Naive thymus-derived CD8-positive, alpha-beta T cell (primary cell): Measurements from ENCODE around the gene FOXO6. TPM values are rescaled to one million over a fixed set of nuclear protein-coding genes. Genes with fewer than 3 reads are reported as not detected.

Experiments
- ATAC-seq, 2 donors: fragments of 150-1000 bp; cut with Tn5 transposase in 1 of 2; sonication (Bioruptor Pico), chemical (Tn5 transposase) in 1 of 2; 1 replicate in 1 of 2; 2 replicates in 1 of 2; pipeline ENCODE4 v1.10.0; 2021; ENCODE audit warnings: mild to moderate bottlenecking in 2 of 2, moderate library complexity in 2 of 2
- POLR2A ChIA-PET: fragments of 350-600 bp; sonication (Branson Sonifier 250); formaldehyde crosslinking; loops from one replicate; lab custom pipeline; 2021; ENCODE audit warnings: antibody characterized with exemption; lab: Charles Lee
- DNase-seq, 10 donors: peaks; one replicate each; pipeline versions ENCODE4 v3.0.0 to v3.0.0-alpha.2; 2020 to 2022
- H3K27ac Mint-ChIP-seq, 10 donors: one replicate each; pipeline ENCODE4 v1.8.0; 2020 to 2022; ENCODE audit warnings: mild to moderate bottlenecking in 10 of 10, mixed read lengths in 10 of 10, moderate library complexity in 4 of 10, inconsistent platforms in 1 of 10
- H3K27me3 Mint-ChIP-seq, 5 donors: one replicate each; pipeline ENCODE4 v1.8.0; 2021 to 2022; ENCODE audit warnings: mixed read lengths in 5 of 5
- H3K36me3 Mint-ChIP-seq, 3 donors: one replicate each; pipeline ENCODE4 v1.8.0; 2020 to 2022; ENCODE audit warnings: mixed read lengths in 3 of 3, mild to moderate bottlenecking in 2 of 3, inconsistent platforms in 1 of 3
- H3K4me1 Mint-ChIP-seq, 4 donors: one replicate each; pipeline ENCODE4 v1.8.0; 2021 to 2022; ENCODE audit warnings: mixed read lengths in 4 of 4
- H3K4me3 Mint-ChIP-seq, 10 donors: one replicate each; pipeline ENCODE4 v1.8.0; 2020 to 2022; ENCODE audit warnings: mild to moderate bottlenecking in 10 of 10, mixed read lengths in 10 of 10, moderate library complexity in 6 of 10, inconsistent platforms in 1 of 10
- H3K9me3 Mint-ChIP-seq, 9 donors: one replicate each; pipeline ENCODE4 v1.8.0; 2020 to 2022; ENCODE audit warnings: mixed read lengths in 9 of 9, mild to moderate bottlenecking in 3 of 9, inconsistent platforms in 1 of 9, moderate library complexity in 1 of 9
- polyA plus RNA-seq, 3 donors: library from polyadenylated mRNA; unstranded; fragments of 300-500 nt; fragmentation: Illumina TruSeq; gene quantifications; one replicate each; pipeline ENCODE4 v1.2.3, GENCODE V29; 2021
- total RNA-seq, 8 experiments: library from RNA in 2 of 8; stranded (reverse) in 2 of 8; gene quantifications; one replicate each; pipeline ENCODE4 v1.2.3 and lab custom pipeline; 2021 to 2026

FOXO6 gene
- total and polyA plus RNA-seq, 5 experiments from 2014 or later: 0.19 TPM; not detected in 4

DNA sequence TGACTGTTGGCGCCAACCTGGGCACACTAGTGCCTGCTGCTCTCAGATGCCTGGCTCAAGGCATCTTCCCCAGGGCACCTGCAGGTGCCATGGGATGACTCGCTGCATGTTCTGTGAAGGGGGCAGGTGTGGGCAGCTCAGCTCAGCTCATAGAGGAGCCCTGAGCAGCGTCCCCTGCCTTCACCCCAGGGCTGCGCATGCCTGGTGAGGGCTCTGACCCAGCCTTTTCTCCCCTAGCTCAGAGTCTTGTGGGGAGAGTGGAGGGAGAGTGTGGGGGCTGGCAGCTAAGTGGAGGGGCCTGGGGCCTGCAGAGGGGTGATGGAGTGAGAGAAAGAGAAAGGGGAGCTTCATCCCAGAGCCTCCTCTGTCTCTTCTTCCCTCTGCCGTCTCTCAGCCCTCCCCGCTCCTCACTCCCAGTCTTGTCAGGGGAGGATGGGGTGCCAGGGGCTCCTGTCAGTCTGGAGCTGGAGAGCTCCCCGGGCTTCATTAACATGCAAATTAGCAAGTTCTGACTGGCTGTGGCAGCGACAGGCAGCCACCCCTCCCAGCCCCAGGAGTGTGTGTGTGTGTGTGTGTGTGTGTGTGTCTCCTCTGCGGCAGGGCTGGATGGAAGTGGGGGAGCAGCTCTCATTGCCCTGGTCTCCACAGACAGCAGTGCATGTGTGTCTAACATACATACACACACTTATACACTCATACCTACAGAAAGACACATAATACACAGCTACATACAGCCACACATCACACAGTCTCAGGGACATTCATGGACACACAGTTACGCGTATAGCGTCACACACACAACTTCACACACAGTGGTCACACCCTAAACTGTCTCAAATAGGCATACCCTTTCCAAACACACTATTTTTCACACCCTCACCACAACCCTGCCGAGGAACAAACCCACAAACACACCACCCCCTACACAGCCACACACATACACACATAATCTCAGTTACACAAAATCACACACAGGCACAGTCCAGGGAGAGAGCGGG lies 34.0 kb downstream of the FOXO6 start:
- Mint-ChIP-seq H3K27ac (peak overlapping the region in 2 of 10 donors; percentile 4 to 80), H3K27me3 (peaks cover 15 to 29% (median 21%) of the 10 kb centered on the region in 5 donors), H3K36me3 (no peaks in the 10 kb centered on the region), H3K4me3 (no peak overlapping the region), H3K4me1 (peaks cover 0 to 4% (median 2%) of the 10 kb centered on the region in 4 donors), H3K9me3 (peaks cover 0 to 4% (median 0%) of the 10 kb centered on the region in 9 donors)
- ATAC-seq: peak in 1 of 2 donors; percentile 32
- POLR2A ChIA-PET: no interaction called here
- DNase-seq: no peak

- peaks cover 0 to 4% (median 2%) of the 10 kb centered on the region in 4 donors for H3K4me1 Mint-ChIP-seq
- DNase-seq (no peak), ATAC-seq (no peak)
- H3K36me3 Mint-ChIP-seq: peaks cover 0 to 1% (median 0%) of the 10 kb centered on the region in 3 donors
- POLR2A ChIA-PET: no interaction called here
- H3K9me3 Mint-ChIP-seq: peaks cover 0 to 6% (median 0%) of the 10 kb centered on the region in 9 donors
- H3K27me3 Mint-ChIP-seq: peaks cover 15 to 31% (median 21%) of the 10 kb centered on the region in 5 donors
- peak overlapping the region in 1 of 10 donors; percentile 20 for H3K4me3 Mint-ChIP-seq
- peak overlapping the region in 2 of 10 donors; percentile 49 to 80 for H3K27ac Mint-ChIP-seq
These were observed 34.9 kb downstream of the FOXO6 start for GRCh38 chr1:41396084-41396483.

- Mint-ChIP-seq H3K9me3 (peaks cover 0 to 6% (median 0%) of the 10 kb centered on the region in 9 donors), H3K4me1 (peaks cover 0 to 4% (median under 1%) of the 10 kb centered on the region in 4 donors), H3K27me3 (peaks cover 16 to 32% (median 25%) of the 10 kb centered on the region in 5 donors), H3K36me3 (peaks cover 0 to 1% (median 0%) of the 10 kb centered on the region in 3 donors), H3K27ac (no peak overlapping the region), H3K4me3 (no peak overlapping the region)
- ATAC-seq: no peak
- DNase-seq: no peak
- POLR2A ChIA-PET: no interaction called here
These were observed 35.8 kb downstream of the FOXO6 start for GRCh38 chr1:41397020-41397419.

DNA sequence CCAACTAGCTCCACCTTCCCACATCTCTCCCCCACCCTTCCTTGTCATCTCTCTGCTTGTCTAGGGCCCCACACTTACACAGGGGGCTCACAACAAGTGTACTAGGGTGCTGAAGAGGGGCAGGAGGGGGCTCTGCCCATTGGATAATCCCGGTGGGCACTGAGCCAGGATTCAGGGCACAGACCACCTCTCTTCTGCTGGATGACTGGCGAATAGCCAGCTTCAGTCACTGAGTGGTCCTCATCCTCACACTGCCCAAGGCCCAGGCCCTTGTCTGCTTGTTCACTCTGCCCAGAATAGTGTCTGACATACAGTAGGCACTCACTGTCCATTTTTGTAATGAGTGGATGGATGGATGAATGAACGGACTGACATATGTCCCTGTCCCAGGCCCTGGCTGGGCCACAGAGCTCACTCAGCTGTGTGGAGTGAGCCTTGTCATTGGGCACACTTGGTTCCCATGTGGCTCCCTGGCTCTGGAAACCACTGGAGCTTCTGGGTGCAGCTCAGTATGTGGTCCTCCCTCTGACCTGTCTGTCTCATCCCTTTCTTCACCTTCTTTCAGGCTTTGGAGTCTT lies 36.6 kb downstream of the FOXO6 start:
- Mint-ChIP-seq H3K36me3 (peaks cover 0 to 1% (median 0%) of the 10 kb centered on the region in 3 donors), H3K27me3 (peaks cover 14 to 35% (median 30%) of the 10 kb centered on the region in 5 donors), H3K9me3 (peaks cover 0 to 6% (median 0%) of the 10 kb centered on the region in 9 donors), H3K27ac (no peak overlapping the region), H3K4me3 (no peak overlapping the region), H3K4me1 (peaks cover 0 to 4% (median 0%) of the 10 kb centered on the region in 4 donors)
- POLR2A ChIA-PET: no interaction called here
- ATAC-seq: no peak
- no peak for DNase-seq

- peaks cover 0 to 4% (median 1%) of the 10 kb centered on the region in 3 donors for H3K36me3 Mint-ChIP-seq
- POLR2A ChIA-PET: no interaction called here
- DNase-seq (no peak), ATAC-seq (peak in 1 of 2 donors; percentile 11)
- H3K4me3 Mint-ChIP-seq: no peak overlapping the region
- no peak overlapping the region for H3K27ac Mint-ChIP-seq
- peaks cover 14 to 45% (median 37%) of the 10 kb centered on the region in 5 donors for H3K27me3 Mint-ChIP-seq
- H3K9me3 Mint-ChIP-seq: peaks cover 0 to 6% (median 0%) of the 10 kb centered on the region in 9 donors
- H3K4me1 Mint-ChIP-seq: peaks cover 1 to 4% (median 3%) of the 10 kb centered on the region in 4 donors
These were observed 38.0 kb downstream of the FOXO6 start for GRCh38 chr1:41399145-41399795.

DNA sequence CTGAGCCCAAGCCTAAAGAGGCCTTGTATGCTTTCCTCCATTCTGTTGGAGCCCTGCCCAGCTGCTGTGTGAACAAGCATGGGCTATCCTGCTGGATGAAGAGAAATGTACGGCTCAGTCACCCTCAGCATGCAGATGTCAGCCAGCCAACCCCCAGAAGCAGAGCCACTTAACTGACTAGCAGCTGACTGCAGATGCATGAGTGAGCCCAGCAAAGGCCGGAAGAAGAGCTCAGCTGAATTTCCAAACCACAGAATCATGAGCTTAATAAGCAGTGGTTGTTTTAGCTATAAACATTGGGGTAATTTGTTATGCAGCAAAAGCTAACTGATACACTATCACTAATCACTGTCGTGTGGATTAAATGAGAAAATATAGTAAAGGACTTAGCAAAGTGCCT lies 39.0 kb downstream of the FOXO6 start:
- peaks cover 2 to 9% (median 4%) of the 10 kb centered on the region in 4 donors for H3K4me1 Mint-ChIP-seq
- POLR2A ChIA-PET: no interaction called here
- no peak for DNase-seq
- H3K27me3 Mint-ChIP-seq: peaks cover 14 to 43% (median 34%) of the 10 kb centered on the region in 5 donors
- H3K27ac Mint-ChIP-seq: no peak overlapping the region
- no peak overlapping the region for H3K4me3 Mint-ChIP-seq
- peaks cover 0 to 4% (median 1%) of the 10 kb centered on the region in 3 donors for H3K36me3 Mint-ChIP-seq
- H3K9me3 Mint-ChIP-seq: peaks cover 0 to 6% (median 0%) of the 10 kb centered on the region in 9 donors
- no peak for ATAC-seq

GRCh38 chr1:41401899-41402298 lies 40.7 kb downstream of the FOXO6 start:
- no peak for DNase-seq
- POLR2A ChIA-PET: no interaction called here
- Mint-ChIP-seq H3K9me3 (peaks cover 0 to 6% (median 0%) of the 10 kb centered on the region in 9 donors), H3K27ac (no peak overlapping the region), H3K4me1 (peaks cover 0 to 11% (median 3%) of the 10 kb centered on the region in 4 donors), H3K4me3 (no peak overlapping the region), H3K27me3 (peaks cover under 1 to 31% (median 21%) of the 10 kb centered on the region in 5 donors), H3K36me3 (peaks cover 0 to 4% (median 1%) of the 10 kb centered on the region in 3 donors)
- no peak for ATAC-seq

GRCh38 chr1:41404308-41404761 lies 43.1 kb downstream of the FOXO6 start:
- ATAC-seq (peak; percentile 79 to 89), DNase-seq (peak in 5 of 10 donors; percentile 14 to 51 (median 36))
- peaks cover 0 to 4% (median 1%) of the 10 kb centered on the region in 3 donors for H3K36me3 Mint-ChIP-seq
- POLR2A ChIA-PET: no interaction called here
- H3K4me1 Mint-ChIP-seq: peaks cover 0 to 11% (median 3%) of the 10 kb centered on the region in 4 donors
- peaks cover 0 to 6% (median 0%) of the 10 kb centered on the region in 9 donors for H3K9me3 Mint-ChIP-seq
- H3K4me3 Mint-ChIP-seq: no peak overlapping the region
- H3K27me3 Mint-ChIP-seq: peaks cover 6 to 41% (median 26%) of the 10 kb centered on the region in 5 donors
- H3K27ac Mint-ChIP-seq: peak overlapping the region in 1 of 10 donors; percentile 49

GRCh38 chr1:41407664-41408252 lies 46.5 kb downstream of the FOXO6 start:
- POLR2A ChIA-PET: interaction anchor here (0.6 kb wide), 1 partner anchor 1859 kb away, joined by 4 read pairs; no protein-coding TSS in a partner anchor
- no peak overlapping the region for H3K27ac Mint-ChIP-seq
- peaks cover 10 to 44% (median 22%) of the 10 kb centered on the region in 5 donors for H3K27me3 Mint-ChIP-seq
- no peak for DNase-seq
- peaks cover 0 to 11% (median 3%) of the 10 kb centered on the region in 4 donors for H3K4me1 Mint-ChIP-seq
- peaks cover 0 to 5% (median 0%) of the 10 kb centered on the region in 9 donors for H3K9me3 Mint-ChIP-seq
- no peak for ATAC-seq
- peaks cover 0 to 4% (median 0%) of the 10 kb centered on the region in 3 donors for H3K36me3 Mint-ChIP-seq
- no peak overlapping the region for H3K4me3 Mint-ChIP-seq

DNA sequence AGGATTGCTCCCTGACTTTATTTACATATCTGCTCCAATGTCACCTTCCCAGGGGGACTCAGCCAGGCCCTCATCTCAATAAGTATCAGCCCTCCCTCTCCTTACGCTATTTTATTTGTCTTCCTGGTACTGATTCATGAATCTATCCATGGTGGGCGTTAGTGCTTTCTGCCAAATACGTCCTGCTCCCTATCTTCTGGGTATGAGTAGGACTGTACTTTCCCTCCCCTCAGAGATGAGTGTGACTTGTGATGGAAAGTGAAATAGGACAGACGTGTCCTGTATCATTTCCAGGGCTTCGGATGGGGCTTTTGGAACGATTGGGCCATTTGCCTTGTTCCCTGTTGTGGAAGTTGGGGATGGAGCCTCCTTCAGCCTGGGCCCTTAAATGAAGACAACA lies 47.5 kb downstream of the FOXO6 start:
- Mint-ChIP-seq H3K27ac (no peak overlapping the region), H3K4me3 (no peak overlapping the region), H3K4me1 (peaks cover 0 to 11% (median 2%) of the 10 kb centered on the region in 4 donors), H3K27me3 (peaks cover 10 to 38% (median 15%) of the 10 kb centered on the region in 5 donors), H3K36me3 (peaks cover 0 to under 1% (median 0%) of the 10 kb centered on the region in 3 donors), H3K9me3 (peaks cover 0 to 5% (median 0%) of the 10 kb centered on the region in 9 donors)
- POLR2A ChIA-PET: no interaction called here
- no peak for ATAC-seq
- DNase-seq: no peak

GRCh38 chr1:41409825-41410224 lies 48.6 kb downstream of the FOXO6 start:
- POLR2A ChIA-PET: no interaction called here

More at GRCh38 chr1:41409825-41410224, 48.6 kb downstream of the FOXO6 start:
- H3K4me1 Mint-ChIP-seq: peaks cover 0 to 4% (median 0%) of the 10 kb centered on the region in 4 donors
- no peaks in the 10 kb centered on the region for H3K36me3 Mint-ChIP-seq
- H3K27me3 Mint-ChIP-seq: peaks cover 10 to 34% (median 15%) of the 10 kb centered on the region in 5 donors
- ATAC-seq (no peak), DNase-seq (no peak)
- H3K4me3 Mint-ChIP-seq: no peak overlapping the region
- peaks cover 0 to 5% (median 0%) of the 10 kb centered on the region in 9 donors for H3K9me3 Mint-ChIP-seq
- peak overlapping the region in 1 of 10 donors; percentile 36 for H3K27ac Mint-ChIP-seq
